Esophagus muscularis mucosa (tissue), 4 donors: ENCODE results near the gene ACSF3. TPM values are rescaled to one million over a fixed set of nuclear protein-coding genes. Genes with fewer than 3 reads are reported as not detected.

Experiments used
- DNase-seq: peaks from one replicate; pipeline ENCODE4 v3.0.0-alpha.2; 2017; ENCODE audit errors: extremely low spot score
- H3K27ac ChIP-seq, 4 donors: fragments of 200-600 bp; sonication (generic); replicated peaks in 1 of 4; 1 replicate in 3 of 4; 2 replicates in 1 of 4; pipeline ENCODE4 v1.5.1; 2016 to 2019; ENCODE audit warnings: mild to moderate bottlenecking in 1 of 4
- H3K27me3 ChIP-seq, 4 donors: fragments of 200-600 bp; sonication (generic); one replicate each; pipeline versions ENCODE4 v1.5.1 to v1.6.0; 2016 to 2019
- H3K36me3 ChIP-seq, 4 donors: fragments of 200-600 bp; sonication (generic); one replicate each; pipeline ENCODE4 v1.5.1; 2016 to 2019
- H3K4me1 ChIP-seq, 4 donors: fragments of 200-600 bp; sonication (generic); one replicate each; pipeline ENCODE4 v1.5.1; 2016 to 2019
- H3K4me3 ChIP-seq, 4 donors: fragments of 200-600 bp; sonication (generic); 1 replicate in 2 of 4; 2 replicates in 2 of 4; pipeline ENCODE4 v1.5.1; 2016 to 2019; ENCODE audit warnings: mild to moderate bottlenecking in 4 of 4, moderate library complexity in 1 of 4
- H3K9me3 ChIP-seq, 4 donors: fragments of 200-600 bp; sonication (generic); 1 replicate in 3 of 4; 2 replicates in 1 of 4; pipeline ENCODE4 v1.5.1; 2016 to 2019
- CTCF ChIP-seq, 3 experiments: fragments of 200-600 bp in 2 of 3; fragments of 450-650 bp in 1 of 3; sonication (generic) in 2 of 3; IDR thresholded peaks; one replicate each; pipeline ENCODE4 v1.5.1; 2017 to 2019; ENCODE audit warnings: antibody characterized with exemption in 3 of 3, mild to moderate bottlenecking in 2 of 3, moderate library complexity in 1 of 3
- EP300 ChIP-seq: sonication (generic); formaldehyde crosslinking; IDR thresholded peaks from one replicate; pipeline ENCODE4 v1.6.1; 2017; ENCODE audit warnings: antibody characterized with exemption
- POLR2A ChIP-seq: fragments of 450-650 bp; IDR thresholded peaks from one replicate; pipeline ENCODE4 v1.6.1; 2017; ENCODE audit warnings: antibody characterized with exemption, moderate library complexity, mild to moderate bottlenecking, low read depth
- POLR2AphosphoS5 ChIP-seq, 2 donors: sonication (generic); formaldehyde crosslinking; IDR thresholded peaks; one replicate each; pipeline ENCODE4 v1.6.1; 2017; ENCODE audit warnings: antibody characterized with exemption in 2 of 2
- WGBS: methylation state at CpG from one replicate; pipeline ENCODE4 v1.1.5; 2018; 5-methylcytosine and 5-hydroxymethylcytosine counted together
- intact Hi-C: fragments of 100-400 bp; cut with DNase I; formaldehyde crosslinking; loops from one replicate; pipeline ENCODE4 v1.15.1; 2023
- total RNA-seq, 4 donors: library from RNA; depleted of rRNA; stranded (reverse); fragments of >200 nt; gene quantifications; one replicate each; pipeline versions ENCODE4 v1.1.0 to v1.2.1, GENCODE V29; 2016

ACSF3 gene
- total RNA-seq, 4 donors from 2014 or later, result 23.5 to 29.8 (median 27.2) TPM

- Histone ChIP-seq H3K27me3 (peaks cover 6 to 85% (median 52%) of the 10 kb centered on the region in 4 donors), H3K9me3 (peaks cover 0 to 4% (median 0%) of the 10 kb centered on the region in 4 donors), H3K4me3 (peak within 1 kb of the TSS; percentile 28 to 55 (median 43)), H3K4me1 (peaks cover 7 to 28% (median 25%) of the 10 kb centered on the region in 4 donors), H3K27ac (no peak within 1 kb of the TSS), H3K36me3 (no peaks in the 10 kb centered on the region)
- TF ChIP-seq CTCF (IDR thresholded peaks at IDR 0.05) (no peak), POLR2A (no peak), EP300 (no peak), POLR2AphosphoS5 (IDR thresholded peaks at IDR 0.05) (no peak)
- DNase-seq, result no peak
- intact Hi-C loops, result no loop called here
- 23% methylated on average over 14 of the region's 28 CpGs for WGBS
These were observed 106.6 kb downstream of the ACSF3 start, which contains the start of gene SLC22A31 for GRCh38 chr16:89200124-89200849. Gene SLC22A31, minus strand, starts transcription at chr16:89200537. Its CDS starts 36 bp downstream, at chr16:89200501.

- intact Hi-C loops, result no loop called here
- H3K27ac ChIP-seq, result no peak overlapping the region
These were observed 107.3 kb downstream of the ACSF3 start for GRCh38 chr16:89200850-89201411.

GRCh38 chr16:89201439-89202377 lies 108.1 kb downstream of the ACSF3 start:
- Histone ChIP-seq H3K4me1 (peaks cover 7 to 28% (median 25%) of the 10 kb centered on the region in 4 donors), H3K36me3 (no peaks in the 10 kb centered on the region), H3K4me3 (peak overlapping the region; percentile 28 to 55 (median 43)), H3K27me3 (peaks cover 6 to 99% (median 52%) of the 10 kb centered on the region in 4 donors), H3K9me3 (peaks cover 0 to 4% (median 0%) of the 10 kb centered on the region in 4 donors), H3K27ac (no peak overlapping the region)
- DNase-seq, result no peak
- TF ChIP-seq EP300 (no peak), POLR2A (no peak), CTCF (IDR thresholded peaks at IDR 0.05) (no peak), POLR2AphosphoS5 (IDR thresholded peaks at IDR 0.05) (no peak)
- intact Hi-C loops, result no loop called here
- WGBS, result 3% methylated on average over 6 of the region's 111 CpGs

More at GRCh38 chr16:89200850-89201411, 107.3 kb downstream of the ACSF3 start:
- DNase-seq, result no peak
- TF ChIP-seq POLR2AphosphoS5 (IDR thresholded peaks at IDR 0.05), result no peak
- Histone ChIP-seq H3K36me3 (no peaks in the 10 kb centered on the region), H3K4me1 (peaks cover 7 to 28% (median 25%) of the 10 kb centered on the region in 4 donors), H3K4me3 (peak overlapping the region; percentile 28 to 55 (median 43)), H3K9me3 (peaks cover 0 to 4% (median 0%) of the 10 kb centered on the region in 4 donors), H3K27me3 (peaks cover 6 to 91% (median 52%) of the 10 kb centered on the region in 4 donors)
- WGBS, result 3% methylated on average over 5 of the region's 58 CpGs

- no peaks in the 10 kb centered on the region for H3K36me3 ChIP-seq
- H3K27me3 ChIP-seq, result peaks cover 6 to 99% (median 51%) of the 10 kb centered on the region in 4 donors
- DNase-seq, result no peak
- no peak overlapping the region for H3K27ac ChIP-seq
- TF ChIP-seq POLR2A (no peak), EP300 (no peak), POLR2AphosphoS5 (IDR thresholded peaks at IDR 0.05) (no peak), CTCF (IDR thresholded peaks at IDR 0.05) (no peak)
- WGBS, result 52% methylated on average over 49 of the region's 49 CpGs
- H3K9me3 ChIP-seq, result peaks cover 0 to 4% (median 0%) of the 10 kb centered on the region in 4 donors
- intact Hi-C loops, result no loop called here
- peak overlapping the region in 3 of 4 donors; percentile 28 to 44 (median 42) for H3K4me3 ChIP-seq
- peaks cover 7 to 28% (median 25%) of the 10 kb centered on the region in 4 donors for H3K4me1 ChIP-seq
These were observed 109.0 kb downstream of the ACSF3 start for GRCh38 chr16:89202422-89203215.

Other genes starting within 250 kb of the ACSF3 start
- gene GALNS, start 236.9 kb upstream of the ACSF3 start, total RNA-seq, result 10 to 100 TPM in 3 of 4 donors, 1 to 10 TPM in 1; 9.5 to 19.1 (median 11.0) TPM
- 10 to 100 TPM; 22.9 to 35.8 (median 29.6) TPM for gene TRAPPC2L, start 236.7 kb upstream of the ACSF3 start, total RNA-seq
- gene PABPN1L, start 227.2 kb upstream of the ACSF3 start, total RNA-seq, result not detected
- gene CBFA2T3, start 116.6 kb upstream of the ACSF3 start, total RNA-seq, result 10 to 100 TPM in 1 of 4 donors, 1 to 10 TPM in 3; 2.0 to 10.4 (median 3.5) TPM
- under 1 TPM in 3 of 4 donors, not detected in 1; under 0.01 to 0.17 (median 0.13) TPM for gene CDH15, start 77.9 kb downstream of the ACSF3 start, total RNA-seq
- gene SLC22A31, start 106.7 kb downstream of the ACSF3 start, total RNA-seq, result under 1 TPM in 1 of 4 donors, not detected in 3; 0.26 TPM
- gene ZNF778, start 123.9 kb downstream of the ACSF3 start, total RNA-seq, result 10 to 100 TPM; 11.2 to 17.2 (median 13.9) TPM